Suppressor macrophage treated with lipopolysaccharide for 1 hour (primary cell): ENCODE measurements around the gene KDM4B.

Experiments
- DNase-seq, 3 donors: peaks; one replicate each; pipeline ENCODE4 v3.0.0-alpha.2; 2020 to 2022

The KDM4B gene

DNA sequence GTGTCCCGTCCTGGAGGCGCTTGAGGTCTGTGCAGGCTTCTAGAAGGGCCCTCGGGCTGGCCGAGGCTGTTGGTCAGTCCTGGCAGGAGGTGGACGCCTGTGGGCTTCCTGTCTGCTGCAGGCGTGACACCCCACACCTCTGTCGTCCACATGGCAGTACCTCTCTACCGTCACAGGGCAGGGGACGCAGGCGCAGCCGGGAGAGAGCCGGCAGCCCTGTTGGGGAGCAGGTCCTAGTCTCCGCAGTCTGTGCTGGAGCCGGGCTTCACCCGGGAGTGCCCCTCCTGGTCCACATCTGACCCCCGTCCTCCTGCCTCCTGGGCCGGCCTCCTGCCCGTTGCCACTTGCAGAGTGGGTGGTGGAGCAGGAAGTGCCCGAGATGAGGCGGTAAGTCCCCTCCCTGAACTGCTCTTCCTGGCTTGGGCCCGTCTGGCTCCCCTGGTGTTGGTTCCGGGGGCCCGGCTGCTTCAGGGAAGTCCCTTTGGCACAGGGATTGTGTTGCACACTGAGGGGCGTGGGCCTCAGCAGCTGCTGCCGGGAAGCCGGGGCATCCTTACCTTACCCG is 106.0 kb downstream of the KDM4B start:
- peak in 2 of 3 donors; percentile 4 to 24 for DNase-seq

DNA sequence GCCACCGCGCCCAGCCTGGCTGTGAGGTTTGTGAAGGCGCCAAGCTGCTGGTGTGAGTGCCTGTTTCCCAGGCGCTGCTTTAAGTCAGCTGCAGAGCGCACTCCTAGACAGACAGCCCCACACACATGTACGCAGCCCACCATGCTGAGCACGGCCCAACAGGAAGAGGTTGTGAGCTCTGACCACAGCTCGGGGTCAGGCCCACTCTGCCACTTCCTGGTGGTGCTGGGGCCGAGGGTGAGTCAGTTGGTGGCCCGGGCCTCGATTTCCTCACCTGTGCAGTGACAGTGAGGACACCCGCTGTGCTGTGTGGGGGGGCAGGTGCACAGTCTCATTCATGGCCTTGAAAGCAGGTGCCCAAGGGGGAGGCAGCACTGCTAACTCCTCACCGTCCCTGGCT is 106.7 kb downstream of the KDM4B start:
- no peak for DNase-seq

DNA sequence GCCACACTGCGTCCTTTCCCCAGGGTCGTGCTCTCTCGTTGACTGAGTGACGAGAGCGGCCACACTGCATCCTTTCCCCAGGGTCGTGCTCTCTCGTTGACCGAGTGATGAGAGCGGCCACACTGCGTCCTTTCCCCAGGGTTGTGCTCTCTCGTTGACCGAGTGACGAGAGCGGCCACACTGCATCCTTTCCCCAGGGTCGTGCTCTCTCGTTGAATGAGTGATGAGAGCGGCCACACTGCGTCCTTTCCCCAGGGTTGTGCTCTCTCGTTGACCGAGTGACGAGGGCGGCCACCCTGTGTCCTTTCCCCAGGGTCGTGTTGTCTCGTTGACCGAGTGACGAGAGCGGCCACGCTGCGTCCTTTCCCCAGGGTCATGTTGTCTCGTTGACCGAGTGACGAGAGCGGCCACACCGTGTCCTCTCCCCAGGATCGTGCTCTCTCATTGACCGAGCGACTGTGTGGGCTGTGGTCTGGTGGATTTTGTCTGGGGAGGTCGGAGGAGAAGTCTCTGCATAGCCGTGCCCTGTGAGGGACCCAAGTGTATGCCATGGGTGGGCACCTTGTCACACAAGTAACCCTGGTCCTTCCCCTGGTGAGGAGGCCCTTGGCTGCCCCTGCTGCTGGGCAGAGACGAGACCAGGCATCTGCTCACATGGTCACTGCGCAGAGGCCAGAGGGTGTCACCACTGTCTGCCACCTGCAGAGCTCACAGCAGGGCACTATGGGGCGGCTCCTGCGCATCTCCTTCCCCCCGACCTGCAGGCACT is 107.7 kb downstream of the KDM4B start:
- no peak for DNase-seq

DNA sequence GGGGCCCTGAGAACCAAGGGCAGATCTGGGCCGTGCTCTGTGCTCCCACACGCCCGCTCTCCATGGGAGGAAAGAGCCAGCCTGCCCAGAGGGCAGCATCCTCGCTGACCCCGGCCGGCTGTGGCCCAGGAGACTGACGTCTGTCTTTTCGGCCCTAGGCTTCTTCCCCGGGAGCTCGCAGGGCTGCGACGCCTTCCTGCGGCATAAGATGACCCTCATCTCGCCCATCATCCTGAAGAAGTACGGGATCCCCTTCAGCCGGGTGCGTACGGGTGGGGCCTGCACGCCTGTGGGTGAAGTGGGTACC is 108.2 kb downstream of the KDM4B start:
- no peak for DNase-seq

DNA sequence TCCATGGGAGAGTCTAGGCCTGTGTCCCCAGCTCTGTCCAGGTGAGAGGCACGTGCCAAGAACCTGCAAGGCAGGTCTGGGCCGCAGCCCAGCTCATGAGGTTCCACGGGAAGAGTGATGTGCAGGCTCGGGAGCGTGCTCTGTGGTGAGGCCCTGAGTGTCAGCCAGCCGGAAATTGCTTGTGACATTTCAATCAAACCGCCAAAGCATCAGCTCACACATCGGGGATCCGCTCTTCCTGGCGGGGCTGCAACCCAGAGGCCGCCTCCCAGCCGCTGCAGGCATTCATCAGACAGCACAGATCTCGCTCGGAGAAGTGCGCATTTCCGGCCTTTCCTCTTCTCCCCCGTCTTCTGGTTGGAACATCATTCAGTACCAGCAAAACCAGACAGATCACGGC is 109.3 kb downstream of the KDM4B start:
- no peak for DNase-seq

DNA sequence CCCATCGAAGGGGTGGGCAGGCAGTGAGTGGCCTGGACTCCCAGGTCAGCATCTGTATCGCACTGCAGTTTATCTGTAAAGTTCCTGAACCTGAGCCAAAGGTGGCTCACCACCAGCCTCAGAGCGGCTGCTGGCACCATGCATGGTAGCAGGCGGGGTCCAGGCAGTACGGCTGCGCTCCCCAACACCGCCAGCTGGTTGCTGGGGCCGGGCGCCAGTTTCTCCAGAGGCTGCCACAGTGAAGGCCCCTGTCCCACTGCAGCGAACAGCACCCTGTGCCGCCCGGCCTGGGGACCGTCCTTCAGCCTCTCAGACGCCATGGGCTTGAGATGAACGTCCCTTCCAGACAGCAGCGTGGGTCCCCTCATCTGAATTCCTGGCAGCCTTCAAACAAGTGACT is 109.8 kb downstream of the KDM4B start:
- DNase-seq = no peak

DNA sequence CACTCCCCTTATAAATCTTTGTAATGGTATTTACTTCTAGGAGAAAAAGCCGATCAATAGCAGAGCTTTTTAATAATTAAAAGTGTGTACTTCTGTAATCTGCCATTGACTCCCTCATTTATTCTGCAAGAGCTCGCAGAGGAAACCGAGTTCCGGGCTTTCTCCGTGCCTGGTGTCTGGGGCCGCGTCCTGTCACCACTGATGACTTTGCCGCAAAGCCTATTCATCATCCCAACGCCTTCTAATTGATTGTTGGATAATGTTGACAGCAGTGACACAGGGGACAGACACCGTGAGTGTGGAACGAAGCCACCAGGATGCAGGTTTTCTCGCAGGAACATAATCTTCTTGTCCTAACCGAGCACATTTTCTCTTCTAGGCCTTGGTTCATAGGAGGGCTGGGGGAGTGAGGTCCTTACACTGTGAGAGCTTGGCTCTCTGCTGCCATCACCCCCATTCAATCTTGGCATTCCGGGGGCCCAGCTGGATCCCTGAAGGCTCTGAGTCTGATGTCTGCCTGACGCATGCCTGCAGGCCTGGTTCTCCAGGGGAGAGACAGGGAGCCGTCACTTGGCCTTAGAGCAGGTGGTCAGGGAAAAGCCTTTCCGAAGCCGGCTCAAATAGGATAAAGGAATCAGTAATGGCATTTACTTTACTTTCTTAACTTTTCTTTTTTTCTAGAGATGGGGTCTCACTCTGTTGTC is 110.3 kb downstream of the KDM4B start:
- DNase-seq = no peak

DNA sequence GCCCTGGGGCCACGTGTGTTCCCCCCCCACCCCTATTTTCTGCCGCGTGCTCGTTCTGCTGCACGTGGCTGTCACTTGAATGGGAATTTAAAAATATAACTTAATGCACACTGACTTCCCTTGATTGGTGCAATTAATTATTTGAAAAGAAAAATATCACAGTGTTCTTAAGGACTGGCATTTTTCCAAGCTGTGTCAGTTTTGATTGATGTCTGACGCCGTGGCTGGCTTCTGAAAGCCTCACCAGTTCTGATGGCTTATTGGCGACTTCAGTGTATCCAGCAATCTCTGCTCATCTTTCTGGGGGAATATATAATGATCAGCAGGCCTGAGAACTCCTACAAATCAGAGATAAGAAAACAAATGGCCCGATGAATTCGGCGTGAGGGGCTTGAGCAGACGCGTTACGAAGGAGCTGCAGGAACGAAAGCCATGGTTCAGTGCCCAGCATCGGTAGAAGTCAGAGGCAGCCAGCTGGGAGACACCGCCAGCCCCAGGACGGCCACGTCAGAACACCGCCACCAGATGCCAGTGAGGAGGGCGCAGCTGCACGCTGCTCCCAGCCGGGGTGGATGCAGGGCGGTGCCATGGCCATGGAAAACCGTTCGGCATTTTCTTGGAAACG is 111.2 kb downstream of the KDM4B start:
- no peak for DNase-seq

DNA sequence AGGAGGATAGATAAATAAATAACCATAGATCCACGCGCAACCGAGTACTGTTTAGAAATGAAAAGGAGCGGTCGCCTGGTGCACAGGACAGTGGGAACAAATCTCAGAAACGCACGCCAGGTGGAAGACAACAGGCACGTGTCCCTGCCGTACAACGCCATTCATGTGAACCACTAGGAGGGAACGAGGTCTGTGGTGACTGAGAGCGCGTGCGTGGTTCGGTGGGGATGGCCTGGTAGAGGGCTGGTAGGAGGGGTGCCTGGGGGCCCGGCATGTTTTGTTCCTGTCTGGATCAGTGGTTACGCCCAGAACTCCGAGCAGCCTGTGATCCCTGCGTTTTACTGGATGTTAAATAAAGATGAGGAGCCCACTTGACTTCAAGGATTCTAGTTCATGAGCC is 111.9 kb downstream of the KDM4B start:
- DNase-seq = no peak

DNA sequence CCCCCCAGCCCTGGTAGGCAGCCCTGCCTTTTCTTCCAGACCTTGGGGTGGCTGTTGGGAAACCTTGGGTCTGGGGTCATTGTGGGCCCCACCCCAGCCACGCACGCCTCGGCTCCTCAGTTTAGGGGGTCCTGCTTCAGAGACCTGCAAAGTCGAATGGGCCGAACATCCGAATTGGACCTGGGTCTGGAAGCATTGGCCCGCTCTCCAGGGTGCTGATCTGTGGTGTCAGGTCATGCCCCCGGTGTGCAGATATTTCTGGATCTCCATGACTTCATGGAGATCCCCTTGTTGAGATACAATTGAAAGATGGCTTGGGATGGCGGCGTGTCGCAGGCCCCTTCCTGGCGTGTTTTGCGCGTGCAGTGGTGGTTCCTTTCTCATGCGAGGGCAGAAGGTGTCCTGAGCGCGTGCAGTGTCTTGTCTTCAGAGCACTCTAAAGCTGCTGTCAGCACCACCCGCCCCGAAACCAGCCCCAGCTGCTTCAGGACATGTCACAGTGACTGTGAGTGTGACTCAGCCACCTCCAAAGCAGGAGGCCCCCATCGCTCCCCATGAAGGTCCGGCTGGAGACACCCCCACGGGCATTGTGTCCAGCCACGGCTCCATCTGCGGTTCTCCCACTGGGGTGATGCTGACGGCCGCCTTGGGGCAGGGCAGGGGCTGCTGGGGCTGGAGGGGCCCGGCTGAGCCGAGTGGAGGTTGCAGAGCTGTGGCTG is 112.7 kb downstream of the KDM4B start:
- DNase-seq = no peak

DNA sequence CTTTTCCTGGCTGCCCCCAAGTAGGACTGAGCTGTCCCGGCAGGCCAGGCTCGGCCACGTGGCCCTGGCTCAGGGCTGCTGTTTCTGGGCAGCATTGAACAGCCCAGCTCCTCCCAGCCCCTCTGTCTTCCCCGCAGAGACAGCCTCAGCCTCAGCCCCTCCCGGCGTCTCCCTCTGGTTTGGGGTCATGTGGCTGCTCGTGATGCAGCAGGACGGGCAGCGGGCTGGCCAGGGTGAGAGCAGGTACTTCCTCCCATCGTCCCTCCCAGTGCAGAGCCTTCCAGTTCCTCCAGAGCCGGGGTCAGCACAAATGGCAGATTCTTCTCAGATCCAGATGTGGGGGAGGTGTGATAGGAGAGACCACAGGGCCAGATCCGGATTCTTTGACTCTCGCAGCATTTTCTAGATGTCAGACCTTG is 114.6 kb downstream of the KDM4B start:
- DNase-seq = no peak

DNA sequence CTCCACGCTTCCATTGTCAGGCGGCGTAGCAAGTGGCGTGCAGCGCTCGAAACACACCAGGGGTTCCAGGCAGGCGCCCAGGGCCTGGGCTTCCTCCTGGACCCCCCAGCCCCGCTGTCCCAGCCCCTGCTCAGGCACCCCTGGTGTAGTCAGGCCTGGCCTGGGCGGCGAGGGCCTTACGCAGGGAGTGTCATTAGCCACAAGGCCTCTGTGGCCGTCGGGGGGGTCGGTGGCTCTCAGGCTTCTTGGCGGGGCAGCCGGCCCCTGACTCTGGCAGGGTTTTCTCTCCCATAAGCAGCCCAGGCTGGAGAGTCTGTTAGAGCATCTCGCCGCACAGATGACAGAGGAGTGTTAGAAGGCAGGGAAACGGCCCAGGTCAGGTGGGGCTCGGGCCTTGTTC is 116.7 kb downstream of the KDM4B start:
- DNase-seq = no peak

DNA sequence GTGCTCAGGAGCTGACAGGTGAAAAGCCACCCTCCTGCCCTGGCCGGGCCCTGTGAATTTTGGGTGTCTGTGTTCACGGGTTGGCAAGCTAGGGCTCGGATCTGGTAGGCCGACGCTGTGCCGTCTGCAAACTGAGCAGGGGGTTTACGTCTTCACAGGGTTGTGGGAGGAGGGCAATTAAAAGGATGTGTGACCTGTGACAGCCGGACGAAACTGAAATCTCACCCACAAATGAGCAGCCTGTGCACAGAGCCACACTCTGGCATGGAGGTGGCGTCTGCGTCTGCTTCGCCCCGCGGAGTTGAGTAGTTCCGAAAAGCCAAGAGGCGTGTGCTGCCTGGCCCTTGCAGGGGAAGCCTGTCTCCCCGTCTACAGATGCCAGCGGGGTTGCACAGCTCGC is 117.3 kb downstream of the KDM4B start:
- DNase-seq = no peak

DNA sequence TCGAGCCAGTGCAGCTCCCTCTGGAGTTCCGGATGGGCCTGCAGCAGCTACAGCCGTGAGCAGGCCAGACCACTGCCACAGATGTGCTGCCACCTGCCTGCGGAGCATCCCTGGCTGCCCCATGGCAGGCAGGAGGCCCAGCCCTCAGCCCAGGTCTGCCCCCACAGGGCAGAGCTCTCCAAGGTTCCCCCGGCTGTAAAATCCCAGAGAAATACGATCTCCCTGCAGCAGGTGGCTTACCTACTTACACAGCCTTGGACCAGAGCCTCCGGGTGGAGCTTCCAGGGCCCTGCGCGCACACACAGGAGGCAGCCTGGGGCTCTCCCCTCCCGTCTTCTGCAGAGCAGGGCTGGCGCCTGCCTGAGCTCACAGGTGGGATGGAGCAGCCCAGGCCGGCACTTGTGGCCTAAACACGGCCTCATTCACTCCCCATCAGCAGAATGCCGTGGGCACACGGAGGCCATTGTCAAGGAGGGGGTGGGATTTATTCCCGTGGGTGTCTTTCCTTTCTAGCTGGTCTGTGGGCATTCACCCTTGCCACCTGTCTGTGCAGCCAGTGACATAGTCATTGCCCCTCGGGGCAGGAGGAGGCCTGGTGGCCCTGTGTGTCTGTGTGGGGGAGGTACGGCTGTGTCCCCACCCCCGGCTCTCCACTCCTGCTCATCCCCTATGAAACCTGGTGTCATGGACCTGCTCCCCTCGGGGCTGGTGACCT is 118.0 kb downstream of the KDM4B start:
- no peak for DNase-seq

DNA sequence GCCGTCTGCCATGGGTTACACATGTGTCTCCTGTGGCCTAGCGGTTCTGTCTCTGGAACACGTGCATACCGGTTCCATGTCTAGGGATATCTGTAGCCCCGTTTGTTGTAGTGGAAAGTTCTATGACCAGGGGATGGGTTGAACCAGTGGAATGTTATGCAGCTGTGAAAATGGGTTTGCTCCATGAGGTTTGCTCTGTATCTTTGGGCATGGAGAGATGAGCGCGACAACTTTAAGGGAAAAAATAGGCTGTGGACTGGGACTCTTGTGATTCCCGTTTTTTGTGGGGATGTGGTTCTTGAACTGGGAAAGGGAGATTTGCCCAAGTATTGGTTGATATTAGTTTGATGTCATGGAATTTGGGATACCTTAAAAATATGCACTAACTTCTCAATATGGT is 120.4 kb downstream of the KDM4B start:
- DNase-seq = no peak

DNA sequence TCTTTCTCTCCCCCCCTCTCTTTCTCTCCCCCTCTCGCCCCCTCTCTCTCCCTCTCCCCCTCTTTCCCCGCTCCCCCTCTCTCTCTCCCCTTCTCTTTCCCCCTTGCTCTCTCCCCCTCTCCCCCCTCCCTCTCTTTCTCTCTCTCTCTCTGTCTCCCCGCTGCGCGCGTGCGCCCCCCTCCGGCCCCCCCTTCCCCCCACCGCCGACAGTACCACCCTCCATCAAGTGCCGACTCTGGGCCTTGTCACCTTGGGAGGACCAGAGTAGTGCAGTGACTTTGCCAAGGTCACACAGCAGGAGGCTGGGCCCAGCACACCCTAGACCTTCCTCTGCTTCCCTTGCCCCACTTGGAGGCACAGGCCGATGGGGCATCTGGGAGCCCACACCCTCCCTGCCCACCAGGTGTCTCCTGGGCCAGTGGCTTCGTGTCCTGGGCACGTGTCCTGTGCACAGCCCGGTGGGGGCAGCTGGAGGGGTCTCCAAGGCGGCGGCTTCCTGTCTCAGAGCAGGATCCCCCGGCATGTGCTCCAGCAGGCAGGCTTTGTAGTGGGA is 121.6 kb downstream of the KDM4B start:
- no peak for DNase-seq

DNA sequence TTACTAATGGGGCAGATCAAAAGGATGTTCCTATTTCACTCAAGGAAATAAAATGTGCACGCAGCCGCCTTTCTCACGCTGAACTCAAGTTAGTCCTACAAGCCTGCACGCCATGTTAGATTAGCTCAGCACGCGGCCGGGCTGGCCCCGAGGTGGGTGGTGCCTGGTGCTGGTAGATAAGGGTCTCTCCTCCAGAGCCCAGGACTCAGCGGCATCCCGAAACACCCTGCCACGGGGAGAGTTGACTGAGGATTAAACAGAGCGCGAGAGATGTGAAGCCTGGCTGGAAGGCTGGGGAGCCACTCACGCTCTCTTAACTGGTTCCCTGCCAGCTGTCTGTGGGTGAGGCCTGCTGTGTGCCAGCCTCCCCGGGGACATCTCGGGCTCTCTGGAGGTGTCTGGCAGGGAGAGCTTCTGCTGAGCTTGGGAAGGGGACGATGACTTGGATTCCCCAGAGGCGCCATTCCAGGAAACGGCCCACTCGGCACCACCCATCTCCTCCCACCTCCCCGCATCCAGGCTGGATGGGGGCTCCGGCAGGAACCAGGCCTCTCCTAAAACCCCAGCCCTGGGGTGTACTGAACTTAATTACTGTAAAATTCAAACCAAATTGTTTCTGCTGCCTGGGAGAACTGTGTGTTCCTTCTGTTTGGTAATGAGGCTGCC is 122.2 kb downstream of the KDM4B start:
- no peak for DNase-seq

DNA sequence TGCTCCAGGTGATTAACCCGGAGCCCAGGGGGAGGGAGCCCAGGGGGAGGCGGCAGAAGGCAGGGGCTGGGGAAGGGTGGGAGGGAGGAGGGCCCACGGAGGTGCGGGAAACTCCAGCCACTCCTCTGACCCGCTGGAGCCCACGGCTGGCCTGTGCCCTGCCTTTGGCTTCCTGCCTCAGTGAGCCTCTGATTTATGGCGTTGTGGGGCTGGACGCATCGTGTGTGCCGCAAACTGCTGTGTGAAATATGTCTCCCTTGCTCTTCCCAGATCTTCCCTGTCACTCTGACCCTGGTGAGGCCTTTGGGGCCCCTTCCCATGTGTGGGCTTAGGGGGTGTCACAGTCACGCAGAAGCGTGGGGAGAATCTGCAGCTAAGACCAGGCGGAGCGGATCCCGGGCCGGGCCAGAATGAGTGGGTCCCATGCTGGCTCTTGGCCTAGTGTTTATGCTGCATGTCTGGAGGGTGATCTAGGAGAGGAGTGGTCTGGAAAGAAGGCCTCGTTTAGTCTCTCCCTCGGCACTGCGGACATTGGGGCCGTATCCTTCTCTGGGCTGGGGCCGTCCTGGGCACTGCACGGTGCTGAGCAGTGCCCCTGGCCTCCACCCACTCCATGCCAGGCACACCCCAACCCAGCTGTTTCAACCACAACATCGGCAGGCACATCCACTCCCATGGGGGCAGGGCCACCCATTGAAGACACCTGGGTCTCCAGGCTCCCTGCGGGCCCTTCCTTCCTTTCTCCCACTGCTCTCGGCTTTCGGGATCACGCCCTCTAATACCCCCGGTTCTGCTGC is 123.0 kb downstream of the KDM4B start:
- no peak for DNase-seq

DNA sequence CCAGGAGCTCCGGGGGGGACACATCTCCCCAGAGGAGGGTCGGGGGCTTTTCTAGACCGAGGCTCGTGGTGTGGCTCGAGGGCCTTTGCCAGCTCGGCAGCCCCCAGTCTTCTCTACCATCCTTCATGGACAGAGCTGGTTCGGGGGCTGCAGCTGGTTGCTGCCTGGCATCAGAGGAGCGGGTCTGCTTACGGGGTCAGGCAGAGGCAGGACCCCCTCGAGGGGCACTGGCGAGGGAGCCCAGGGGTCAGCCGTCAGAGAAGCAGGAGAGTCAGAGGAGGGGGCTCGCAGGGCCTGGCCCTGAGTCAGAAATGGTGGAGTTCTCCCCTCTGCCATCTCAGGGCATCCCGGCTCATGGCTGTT is 123.5 kb downstream of the KDM4B start:
- DNase-seq = no peak

DNA sequence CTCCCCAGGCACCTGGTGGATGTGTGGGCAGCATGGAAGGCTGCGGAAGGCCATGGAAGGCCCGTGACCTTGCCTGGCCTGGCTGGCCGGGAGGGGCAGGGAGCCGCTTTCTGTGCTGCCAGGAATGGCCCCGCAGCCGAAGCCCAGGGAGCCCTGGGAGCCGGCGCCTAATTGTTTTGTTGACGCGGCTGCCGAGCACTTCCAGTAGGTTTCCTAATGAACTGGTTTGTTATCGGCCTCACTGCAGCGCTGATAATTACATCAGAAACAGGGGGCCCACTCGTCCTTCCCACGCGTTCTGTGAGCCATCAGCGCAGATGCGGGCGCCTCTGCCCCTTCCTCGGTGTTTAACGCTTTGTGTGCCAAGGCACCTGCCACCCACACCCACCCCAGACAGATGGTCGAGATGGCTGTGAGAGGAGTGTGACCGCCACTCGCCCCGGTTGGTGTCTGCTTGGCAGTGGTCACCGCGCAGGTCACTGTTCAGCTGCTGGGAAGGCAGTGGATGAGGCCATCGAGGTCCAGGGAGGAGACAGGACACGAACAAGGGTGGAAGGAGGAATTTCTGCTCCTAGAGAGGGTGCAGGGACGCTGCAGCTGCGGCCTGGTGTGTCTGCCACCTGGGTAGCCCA is 124.5 kb downstream of the KDM4B start:
- DNase-seq = no peak
